Sigmoid colon (tissue), 7 donors: ENCODE results near the gene RNF157. TPM values are rescaled to one million over a fixed set of nuclear protein-coding genes. Genes with fewer than 3 reads are reported as not detected.
A peak's percentile ranks its signal among the peaks of the same experiment; 100 is the strongest.

Source experiments
- DNase-seq: peaks from one replicate; pipeline ENCODE4 v3.0.0-alpha.2; 2019
- H3K27ac ChIP-seq, 4 donors: fragments of 200-600 bp; sonication (generic); one replicate each; pipeline ENCODE4 v1.5.1; 2016 to 2019; ENCODE audit warnings: mild to moderate bottlenecking in 1 of 4
- H3K27me3 ChIP-seq, 3 donors: fragments of 200-600 bp; sonication (generic); one replicate each; pipeline ENCODE4 v1.5.1; 2019; ENCODE audit warnings: mild to moderate bottlenecking in 1 of 3
- H3K36me3 ChIP-seq, 4 donors: fragments of 200-600 bp; sonication (generic); one replicate each; pipeline ENCODE4 v1.5.1; 2016 to 2019
- H3K4me1 ChIP-seq, 4 donors: fragments of 200-600 bp; sonication (generic); one replicate each; pipeline ENCODE4 v1.5.1; 2017 to 2019
- H3K4me3 ChIP-seq, 4 donors: fragments of 200-600 bp; sonication (generic); one replicate each; pipeline ENCODE4 v1.5.1; 2017 to 2019; ENCODE audit warnings: mild to moderate bottlenecking in 2 of 4, moderate library complexity in 1 of 4
- H3K9me3 ChIP-seq, 4 donors: fragments of 200-600 bp in 3 of 4; sonication (generic) in 3 of 4; one replicate each; pipeline versions ENCODE4 v1.5.1 to v1.6.1; 2013 to 2019
- EP300 ChIP-seq, 4 donors: sonication (generic); formaldehyde crosslinking; IDR thresholded peaks; one replicate each; pipeline ENCODE4 v1.6.1; 2017; ENCODE audit warnings: antibody characterized with exemption in 4 of 4
- POLR2A ChIP-seq, 2 donors: fragments of 450-650 bp; IDR thresholded peaks; one replicate each; pipeline ENCODE4 v1.6.1; 2016; ENCODE audit warnings: antibody characterized with exemption in 2 of 2, mild to moderate bottlenecking in 2 of 2, moderate library complexity in 2 of 2
- POLR2AphosphoS5 ChIP-seq, 4 donors: sonication (generic); formaldehyde crosslinking; IDR thresholded peaks; one replicate each; pipeline ENCODE4 v1.6.1; 2017; ENCODE audit warnings: antibody characterized with exemption in 4 of 4
- WGBS, 2 donors: extraction: QIAGEN DNeasy Blood & Tissue Kit; methylation state at CpG; one replicate each; pipeline ENCODE4 v1.1.7; 2013; 5-methylcytosine and 5-hydroxymethylcytosine counted together
- intact Hi-C: fragments of 100-400 bp; cut with DNase I; formaldehyde crosslinking; loops from one replicate; pipeline ENCODE4 v1.15.1; 2023
- polyA plus RNA-seq, 3 donors: library from polyadenylated mRNA; stranded (reverse); fragments of 200-250 nt; gene quantifications; one replicate each; pipeline ENCODE4 v1.2.3, GENCODE V29; 2013
- total RNA-seq, 4 donors: library from RNA; depleted of rRNA; stranded (reverse); fragments of >200 nt; gene quantifications; one replicate each; pipeline ENCODE4 v1.1.0, GENCODE V29; 2016
- TF ChIP-seq, protein P1 (sequence below), 4 experiments: fragments of 450-650 bp in 3 of 4; fragments of 200-600 bp in 1 of 4; IDR thresholded peaks; one replicate each; pipeline ENCODE4 v1.5.1; 2016 to 2019; ENCODE audit warnings: antibody characterized with exemption in 4 of 4, mild to moderate bottlenecking in 3 of 4, moderate library complexity in 2 of 4
- donor health status: healthy with polysubstance abuse.
- donor health status: Bipolar disorder and iron deficiency.
- donor health status: healthy.

RNF157 gene
- total and polyA plus RNA-seq, 7 donors: 3.1 to 29.5 (median 6.0) TPM

DNA sequence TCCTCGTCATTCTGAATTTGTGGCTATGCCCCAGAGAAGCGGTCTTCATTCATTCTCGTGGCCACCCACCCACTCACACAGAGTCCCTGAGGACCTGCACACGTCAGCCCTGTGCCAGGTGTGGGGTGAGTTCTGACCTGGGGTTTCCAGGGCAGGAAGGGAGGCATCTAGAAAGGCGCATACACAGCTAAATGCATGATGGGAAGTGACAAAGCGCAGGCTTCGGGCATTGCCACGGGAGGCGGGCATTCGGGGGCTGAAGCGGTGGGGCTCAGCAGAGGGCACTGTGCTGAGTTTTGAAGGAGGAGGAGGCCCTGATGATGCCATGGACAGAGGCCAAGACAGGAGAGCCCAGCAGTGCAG is 35.8 kb upstream of the RNF157 start:
- H3K27me3 ChIP-seq: no peaks in the 10 kb centered on the region
- TF ChIP-seq POLR2AphosphoS5 (IDR thresholded peaks at IDR 0.05) (no peak), EP300 (IDR thresholded peaks at IDR 0.05) (no peak)
- TF ChIP-seq, protein P1, sequence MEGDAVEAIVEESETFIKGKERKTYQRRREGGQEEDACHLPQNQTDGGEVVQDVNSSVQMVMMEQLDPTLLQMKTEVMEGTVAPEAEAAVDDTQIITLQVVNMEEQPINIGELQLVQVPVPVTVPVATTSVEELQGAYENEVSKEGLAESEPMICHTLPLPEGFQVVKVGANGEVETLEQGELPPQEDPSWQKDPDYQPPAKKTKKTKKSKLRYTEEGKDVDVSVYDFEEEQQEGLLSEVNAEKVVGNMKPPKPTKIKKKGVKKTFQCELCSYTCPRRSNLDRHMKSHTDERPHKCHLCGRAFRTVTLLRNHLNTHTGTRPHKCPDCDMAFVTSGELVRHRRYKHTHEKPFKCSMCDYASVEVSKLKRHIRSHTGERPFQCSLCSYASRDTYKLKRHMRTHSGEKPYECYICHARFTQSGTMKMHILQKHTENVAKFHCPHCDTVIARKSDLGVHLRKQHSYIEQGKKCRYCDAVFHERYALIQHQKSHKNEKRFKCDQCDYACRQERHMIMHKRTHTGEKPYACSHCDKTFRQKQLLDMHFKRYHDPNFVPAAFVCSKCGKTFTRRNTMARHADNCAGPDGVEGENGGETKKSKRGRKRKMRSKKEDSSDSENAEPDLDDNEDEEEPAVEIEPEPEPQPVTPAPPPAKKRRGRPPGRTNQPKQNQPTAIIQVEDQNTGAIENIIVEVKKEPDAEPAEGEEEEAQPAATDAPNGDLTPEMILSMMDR (IDR thresholded peaks at IDR 0.05): no peak
- intact Hi-C loops: loop anchor here (5.0 kb wide), 1 partner anchor 274 kb away; the partner anchor contains the start of gene CDK3
- H3K36me3 ChIP-seq: peaks cover 0 to 2% (median 0%) of the 10 kb centered on the region in 4 donors
- no peak overlapping the region for H3K4me3 ChIP-seq
- no peak overlapping the region for H3K27ac ChIP-seq
- no peaks in the 10 kb centered on the region for H3K9me3 ChIP-seq
- H3K4me1 ChIP-seq: peaks cover 0 to 26% (median 23%) of the 10 kb centered on the region in 4 donors
- no peak for DNase-seq
- 77 to 88% methylated on average over 11 of the region's 11 CpGs for WGBS, 2 donors

DNA sequence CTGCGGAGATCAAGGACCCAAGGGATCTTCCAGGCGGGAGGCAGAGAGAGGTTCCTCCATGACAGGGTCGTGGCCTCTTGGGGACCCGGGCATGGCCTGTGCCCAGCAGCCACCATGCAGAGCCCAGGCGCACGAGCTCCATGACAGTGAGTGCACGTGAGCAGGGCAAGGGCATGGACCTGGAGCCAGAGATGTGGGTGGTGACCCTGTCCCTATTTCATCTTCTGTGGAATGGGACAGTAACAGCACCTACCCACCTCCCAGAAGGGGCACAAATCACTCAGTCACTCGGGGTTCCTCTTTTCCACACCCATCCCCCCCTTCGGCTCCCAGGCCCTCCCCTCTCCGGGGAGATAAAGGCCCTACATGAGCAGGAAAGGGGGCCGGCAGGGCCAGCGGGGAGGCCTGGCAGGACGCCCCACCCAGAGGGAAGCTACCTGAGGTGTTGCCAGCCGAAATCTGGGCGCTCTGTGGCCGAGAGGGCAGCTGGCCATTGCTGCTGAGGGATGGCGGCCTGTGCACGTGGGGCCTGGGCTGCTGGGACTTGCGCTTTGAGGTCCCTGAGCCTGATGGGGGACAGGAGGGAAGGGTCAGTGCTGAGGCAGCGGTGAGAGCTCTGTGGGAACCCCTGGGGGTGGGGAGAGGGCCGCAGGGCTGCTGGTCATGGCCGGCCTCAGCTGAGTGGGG is 35.2 kb upstream of the RNF157 start:
- Histone ChIP-seq H3K9me3 (no peaks in the 10 kb centered on the region), H3K27me3 (no peaks in the 10 kb centered on the region), H3K36me3 (peaks cover 0 to 7% (median 4%) of the 10 kb centered on the region in 4 donors), H3K27ac (no peak overlapping the region), H3K4me1 (peaks cover 0 to 30% (median 27%) of the 10 kb centered on the region in 4 donors), H3K4me3 (no peak overlapping the region)
- DNase-seq: no peak
- WGBS, 2 donors: 86 to 94% methylated on average over 22 of the region's 22 CpGs
- intact Hi-C loops: loop anchor here (5.0 kb wide), 1 partner anchor 273 kb away; the partner anchor contains the start of gene CDK3
- TF ChIP-seq, protein P1 (IDR thresholded peaks at IDR 0.05): no peak
- no peak for TF ChIP-seq EP300 (IDR thresholded peaks at IDR 0.05)
- no peak for TF ChIP-seq POLR2A (IDR thresholded peaks at IDR 0.05)
- no peak for TF ChIP-seq POLR2AphosphoS5 (IDR thresholded peaks at IDR 0.05)

DNA sequence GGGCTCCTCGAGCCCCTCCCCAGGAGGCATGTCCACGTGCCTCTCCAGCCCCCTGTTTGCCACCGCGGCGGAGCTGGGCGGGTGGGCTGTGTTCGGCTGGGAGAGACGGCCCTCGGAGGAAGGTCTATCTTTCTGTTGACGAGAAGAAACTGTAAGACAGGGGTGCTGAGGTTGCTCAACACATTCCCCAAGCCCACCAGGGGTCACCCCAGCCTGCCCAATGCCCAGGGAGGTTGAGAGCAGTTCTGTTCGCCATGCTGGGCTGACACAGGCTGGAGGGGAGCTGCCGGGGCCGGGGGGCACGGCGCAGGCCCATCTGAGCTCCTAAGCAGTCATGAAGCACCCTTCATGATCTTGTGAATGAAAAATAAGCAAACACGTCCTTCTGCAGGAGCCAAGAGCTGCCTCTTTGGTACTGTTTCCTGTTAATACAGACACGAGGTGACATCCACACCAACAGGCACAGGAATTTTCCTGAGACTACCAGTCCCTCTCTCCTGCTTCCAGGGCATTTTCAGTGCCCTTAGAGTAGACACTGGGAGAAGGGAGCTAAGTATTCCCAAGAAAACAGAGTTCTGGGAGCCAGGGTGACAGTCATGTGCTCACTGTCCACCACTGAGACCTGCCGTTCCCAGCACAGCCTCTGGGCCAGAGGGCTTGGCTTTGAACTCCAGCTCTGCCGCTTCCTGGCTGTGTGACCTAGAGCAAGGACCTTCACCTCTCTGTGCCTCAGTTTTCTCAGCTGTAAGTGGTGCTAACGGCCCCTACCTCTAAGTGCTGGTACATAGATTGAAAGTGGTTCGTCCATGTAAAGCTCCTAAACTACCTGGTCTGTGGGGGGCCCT is 34.0 kb upstream of the RNF157 start:
- Histone ChIP-seq H3K36me3 (peaks cover under 1 to 19% (median 9%) of the 10 kb centered on the region in 4 donors), H3K9me3 (no peaks in the 10 kb centered on the region), H3K4me3 (no peak overlapping the region), H3K4me1 (peaks cover 0 to 37% (median 31%) of the 10 kb centered on the region in 4 donors), H3K27me3 (no peaks in the 10 kb centered on the region), H3K27ac (peak overlapping the region in 1 of 4 donors; percentile 20)
- TF ChIP-seq POLR2A (IDR thresholded peaks at IDR 0.05): no peak
- TF ChIP-seq, protein P1 (IDR thresholded peaks at IDR 0.05): no peak
- WGBS, 2 donors: 67 to 77% methylated on average over 21 of the region's 21 CpGs
- DNase-seq: no peak
- intact Hi-C loops: no loop called here

DNA sequence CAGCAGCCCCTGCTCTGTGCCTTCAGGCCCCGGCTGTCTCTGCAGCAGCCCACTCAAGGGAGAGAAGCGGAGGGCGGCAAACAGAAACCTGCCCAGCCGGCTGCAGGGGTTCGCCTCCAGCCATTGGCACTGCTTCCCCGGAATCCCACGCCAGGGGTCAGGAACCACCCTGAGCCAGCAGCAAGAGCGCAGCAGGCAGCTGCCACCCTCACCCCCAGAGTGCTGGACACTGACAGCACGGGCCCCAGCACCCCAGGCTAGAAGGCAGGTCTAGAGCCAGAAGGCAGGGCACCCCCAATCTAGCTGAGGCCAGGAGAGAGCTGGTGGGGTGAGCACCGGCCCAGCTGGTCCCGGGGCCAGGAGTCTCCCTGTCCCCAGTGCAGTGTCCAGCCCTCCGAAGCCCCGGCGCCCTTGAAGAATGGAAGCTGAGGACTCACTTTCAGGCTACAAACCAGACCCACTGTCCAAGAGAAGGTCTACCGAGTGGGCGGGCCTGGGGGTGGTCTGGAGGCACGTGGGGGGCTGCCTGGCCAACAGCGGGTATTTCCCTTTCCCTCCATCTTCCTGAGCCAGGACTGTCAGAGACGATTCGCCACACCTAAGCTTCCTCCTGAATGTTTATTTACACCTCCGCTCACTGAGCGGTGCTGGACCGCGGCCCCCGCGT is 33.3 kb upstream of the RNF157 start:
- H3K27me3 ChIP-seq: no peaks in the 10 kb centered on the region
- peaks cover 6 to 24% (median 9%) of the 10 kb centered on the region in 4 donors for H3K36me3 ChIP-seq
- H3K4me3 ChIP-seq: no peak overlapping the region
- peaks cover 0 to 41% (median 35%) of the 10 kb centered on the region in 4 donors for H3K4me1 ChIP-seq
- no peaks in the 10 kb centered on the region for H3K9me3 ChIP-seq
- WGBS, 2 donors: 66 to 80% methylated on average over 26 of the region's 26 CpGs
- no peak for DNase-seq
- no peak for TF ChIP-seq POLR2AphosphoS5 (IDR thresholded peaks at IDR 0.05)
- TF ChIP-seq EP300 (IDR thresholded peaks at IDR 0.05): no peak
- intact Hi-C loops: no loop called here
- peak overlapping the region in 1 of 4 donors; percentile 20 for H3K27ac ChIP-seq
